ENCODE measurements around the gene ZDHHC19.
"Not testable (repeated sequence)": the region's sequence is repeated elsewhere in the genome, so short reads cannot be mapped to it uniquely, and the experiment has no call there.

ZDHHC19 gene

DNA sequence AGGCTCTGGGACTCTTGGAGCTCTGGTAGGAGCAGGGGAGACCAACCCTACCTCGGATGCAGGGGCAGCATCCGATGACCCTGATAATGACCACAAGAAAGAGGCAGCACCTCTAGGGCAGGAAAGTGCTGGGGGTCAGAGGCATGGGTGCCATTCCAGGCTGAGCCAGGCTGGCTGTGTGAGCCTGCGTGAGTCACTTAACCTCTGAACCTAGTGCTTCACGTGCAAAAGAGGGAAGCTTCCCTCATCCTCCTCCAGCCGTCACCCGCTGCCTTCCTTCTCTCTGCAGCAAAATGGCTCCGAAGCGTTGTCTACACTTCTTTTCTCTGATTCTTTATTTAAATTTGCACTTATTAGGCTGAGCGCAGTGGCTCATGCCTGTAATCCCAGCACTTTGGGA lies 35.5 kb downstream of the ZDHHC19 start:
- no peak for DNase-seq

DNA sequence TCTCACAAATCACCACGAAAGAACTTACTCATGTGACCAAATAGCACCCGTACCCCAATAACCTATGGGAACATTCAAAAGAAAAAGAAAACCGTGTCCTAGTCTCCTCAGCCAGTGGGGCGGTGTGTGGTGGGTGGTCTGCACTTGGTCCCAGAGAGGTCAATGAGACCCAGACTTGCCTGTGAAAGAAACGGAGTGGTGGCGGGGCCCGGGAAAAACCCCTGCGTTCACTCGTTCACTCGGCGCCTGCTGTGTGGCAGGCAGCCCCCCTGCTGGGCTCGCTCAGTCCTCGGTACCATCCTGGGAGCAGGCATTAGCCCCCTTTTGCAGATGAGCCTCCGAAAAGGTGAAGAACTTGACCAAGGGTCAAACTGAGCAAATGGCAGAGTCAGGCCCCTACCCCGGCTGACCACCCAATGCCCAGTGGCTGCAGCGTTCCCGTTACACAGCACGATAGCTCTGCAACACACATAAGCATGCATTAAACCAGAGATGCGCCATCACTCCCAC lies 36.0 kb downstream of the ZDHHC19 start:
- DNase-seq, result no peak

DNA sequence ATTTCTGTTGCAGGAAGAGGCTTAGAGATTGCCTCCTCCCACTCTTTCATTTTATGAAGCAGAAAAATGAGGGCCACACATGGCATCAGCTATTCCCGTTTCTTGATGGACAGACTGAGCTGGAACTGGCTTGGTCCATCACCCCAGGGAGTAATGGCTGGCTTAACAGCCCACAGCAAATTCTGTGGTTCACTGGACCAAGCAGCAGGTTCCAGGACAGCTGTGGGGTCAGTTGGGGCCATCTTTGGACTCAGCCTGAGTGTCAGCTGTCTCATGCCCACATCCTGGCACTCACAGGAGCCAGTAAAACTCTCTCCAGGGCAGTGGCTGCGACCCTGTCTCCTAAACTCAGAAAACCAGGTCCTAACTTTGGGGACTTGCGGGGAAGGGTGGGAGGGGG lies 36.5 kb downstream of the ZDHHC19 start:
- no peak for DNase-seq

DNA sequence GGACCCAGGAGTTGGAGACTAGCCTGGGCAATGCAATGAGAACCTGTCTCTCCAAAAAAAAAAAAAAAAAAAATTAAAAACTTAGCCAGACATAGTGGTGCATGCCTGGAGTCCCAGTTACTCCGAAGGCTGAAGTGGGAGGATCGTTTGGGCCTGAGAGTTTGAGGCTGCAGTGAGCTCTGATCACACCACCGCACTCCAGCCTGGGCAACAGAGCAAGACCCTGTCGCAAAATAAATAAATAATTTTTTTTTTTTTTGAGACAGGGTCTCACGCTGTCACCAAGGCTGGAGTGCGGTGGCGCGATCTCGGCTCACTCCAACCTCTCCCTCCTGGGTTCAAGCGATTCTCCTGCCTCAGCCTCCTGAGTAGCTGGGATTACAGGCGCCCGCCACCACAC lies 40.9 kb downstream of the ZDHHC19 start:
- DNase-seq, result not testable (repeated sequence)

DNA sequence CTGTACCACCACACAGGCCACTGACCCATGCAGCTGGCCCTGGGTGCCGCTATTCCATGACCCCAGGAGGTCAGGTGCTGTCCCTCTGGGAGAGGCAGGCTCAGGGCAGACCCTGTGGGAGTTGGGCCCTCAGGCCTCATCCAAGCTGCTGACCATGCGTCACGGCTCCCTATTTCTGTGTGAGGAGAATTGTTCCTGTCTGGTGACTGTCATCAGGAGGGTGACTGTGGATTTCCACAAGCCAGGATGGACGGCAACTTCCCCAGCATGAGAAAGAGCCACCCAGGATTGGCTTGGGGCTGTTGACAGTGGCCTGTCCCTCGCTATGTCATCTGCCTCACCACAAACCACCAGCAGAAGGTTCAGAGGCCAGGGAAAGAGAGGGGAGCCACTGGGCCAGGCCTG lies 41.4 kb downstream of the ZDHHC19 start:
- DNase-seq, result no peak

DNA sequence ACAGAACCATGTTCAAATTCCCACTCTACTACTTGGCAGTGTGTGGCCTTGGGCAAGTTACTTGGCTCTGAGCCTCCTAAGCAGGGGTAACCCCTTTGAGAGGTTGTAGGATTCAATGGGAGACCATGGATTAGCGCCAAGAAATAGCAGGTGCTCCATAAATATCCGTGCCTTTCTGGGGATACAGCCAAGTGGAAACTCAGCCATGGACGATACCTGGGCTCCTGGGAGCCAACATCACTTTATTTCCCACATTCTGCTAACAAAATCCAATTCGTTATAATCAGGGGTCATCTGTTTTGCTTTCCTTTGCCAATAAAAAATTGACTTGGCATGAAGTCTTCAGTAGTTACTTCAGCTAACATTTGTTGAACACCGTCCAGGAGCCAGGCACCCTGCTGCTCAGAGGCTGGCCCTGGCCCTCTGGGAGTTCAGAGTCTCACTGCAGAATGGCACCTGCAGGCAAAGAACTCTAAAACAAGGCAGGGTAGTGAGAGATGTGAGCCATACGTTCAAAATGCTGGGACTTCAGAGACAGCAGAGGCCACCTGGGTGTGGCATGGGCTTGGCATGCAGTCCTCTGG lies 42.3 kb downstream of the ZDHHC19 start:
- DNase-seq, result no peak

DNA sequence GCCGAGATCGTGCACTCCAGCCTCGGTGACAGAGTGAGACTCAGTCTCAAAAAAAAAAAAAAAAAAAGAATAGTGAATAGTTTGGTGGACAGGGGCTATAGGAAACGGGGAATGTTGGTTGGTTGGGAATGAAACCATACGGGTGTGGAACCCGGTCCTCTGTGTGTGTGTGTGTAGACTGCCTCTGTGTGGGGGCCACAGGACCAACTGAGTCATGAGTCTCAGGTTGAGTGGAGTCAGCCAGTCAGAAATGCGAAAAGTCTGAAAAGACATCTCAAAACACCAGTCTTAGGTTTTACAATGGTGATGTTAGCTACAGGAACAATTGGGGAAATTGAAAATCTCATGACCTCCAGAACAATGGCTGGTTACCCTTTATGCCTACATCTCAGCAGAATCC lies 44.5 kb downstream of the ZDHHC19 start:
- no peak for DNase-seq

DNA sequence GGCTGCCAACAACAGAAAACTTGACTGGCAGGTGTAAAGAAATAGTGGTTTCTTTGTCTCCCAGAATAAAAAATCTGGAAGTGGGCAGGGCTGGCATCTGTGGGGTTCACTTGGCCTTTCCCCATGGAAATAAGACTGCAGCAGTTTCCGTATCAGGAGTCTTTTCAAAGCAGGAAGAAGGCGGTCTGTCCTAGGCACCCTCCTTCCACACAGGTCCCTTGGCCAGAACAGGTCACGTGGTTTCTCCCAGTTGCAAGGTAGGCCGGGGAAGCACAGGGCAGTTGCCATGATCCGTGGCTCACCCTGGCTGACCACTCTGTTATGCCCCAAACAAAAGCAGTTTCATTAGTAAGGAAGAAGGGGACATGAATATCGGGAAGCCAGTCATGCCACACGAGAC lies 45.4 kb downstream of the ZDHHC19 start:
- no peak for DNase-seq

DNA sequence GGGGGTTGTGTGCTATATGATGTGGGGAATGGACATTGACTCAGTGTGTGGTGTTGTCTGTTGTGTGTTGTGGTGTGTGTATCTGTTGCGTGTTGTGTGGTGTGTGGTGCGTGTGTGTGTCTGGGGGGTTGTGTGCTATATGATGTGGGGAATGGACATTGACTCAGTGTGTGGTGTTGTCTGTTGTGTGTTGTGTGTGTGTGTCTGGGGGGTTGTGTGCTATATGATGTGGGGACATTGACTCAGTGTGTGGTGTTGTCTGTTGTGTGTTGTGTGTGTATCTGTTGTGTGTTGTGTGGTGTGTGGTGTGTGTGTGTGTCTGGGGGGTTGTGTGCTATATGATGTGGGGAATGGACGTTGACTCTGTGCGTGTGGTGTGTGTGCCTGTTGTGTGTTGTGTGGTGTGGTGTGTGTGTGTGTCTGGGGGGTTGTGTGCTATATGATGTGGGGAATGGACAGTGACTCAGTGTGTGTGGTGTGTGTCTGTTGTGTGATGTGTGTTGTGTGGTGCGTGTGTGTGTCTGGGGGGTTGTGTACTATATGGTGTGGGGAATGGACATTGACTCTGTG lies 46.1 kb downstream of the ZDHHC19 start:
- DNase-seq, result not testable (repeated sequence)

DNA sequence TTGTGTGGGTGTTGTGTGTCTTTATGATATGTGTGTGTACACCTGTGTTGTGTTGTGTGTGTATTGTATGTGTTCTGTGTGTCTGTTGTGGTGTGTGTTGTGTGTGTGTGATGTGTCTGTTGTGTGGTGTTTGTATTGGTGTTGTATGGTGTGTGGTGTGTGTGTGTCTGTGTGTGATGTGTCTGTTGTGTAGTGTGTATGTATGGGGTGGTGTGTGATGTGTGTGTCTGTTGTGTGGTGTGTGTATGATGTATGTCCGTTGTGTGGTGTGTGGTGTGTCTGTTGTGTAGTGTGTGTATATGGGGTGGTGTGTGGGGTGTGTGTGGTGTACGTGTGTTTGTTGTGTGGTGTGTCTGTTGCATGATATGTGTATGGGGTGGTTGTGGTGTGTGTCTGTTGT lies 46.6 kb downstream of the ZDHHC19 start:
- DNase-seq, result no peak

DNA sequence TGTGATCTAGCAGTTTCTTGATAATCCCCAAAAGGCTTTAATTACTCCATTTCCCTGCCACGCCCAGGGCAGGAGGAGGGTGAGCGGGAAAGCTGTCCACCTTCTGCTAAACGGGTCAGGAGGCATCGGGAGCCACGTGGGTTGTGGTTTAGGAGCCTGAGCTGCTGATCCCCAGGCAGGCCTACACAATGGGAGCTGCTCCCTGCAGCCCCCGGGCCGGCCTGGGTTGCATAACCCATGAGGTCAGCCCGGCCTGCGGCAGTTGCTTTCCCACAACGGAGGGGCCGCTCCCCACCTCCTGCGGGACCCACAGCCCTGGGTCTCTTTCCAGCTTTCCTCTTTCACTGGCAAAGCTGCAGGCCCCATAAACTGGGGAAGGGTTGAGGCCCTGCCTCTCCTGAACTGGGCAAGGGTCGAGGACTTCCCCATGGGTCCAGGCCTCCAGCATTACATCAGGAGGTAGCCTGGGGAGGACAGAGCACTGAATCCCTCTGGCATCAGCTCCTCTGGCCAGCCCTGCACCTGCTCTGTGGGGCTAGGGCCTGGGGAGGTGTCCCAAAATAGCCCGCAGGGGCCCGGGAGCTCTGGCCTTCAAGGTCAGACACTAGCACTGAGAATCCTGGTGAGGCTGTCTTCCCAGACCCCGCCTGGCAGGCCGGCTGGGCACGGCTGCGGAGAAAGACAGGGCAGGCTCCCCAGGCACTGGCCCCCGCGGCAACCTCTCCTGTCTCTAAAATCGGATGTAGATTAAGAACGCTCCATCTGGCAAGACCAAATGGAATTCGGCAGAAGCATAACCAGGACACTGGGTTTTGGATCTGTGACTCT lies 47.3 kb downstream of the ZDHHC19 start:
- DNase-seq, result no peak

DNA sequence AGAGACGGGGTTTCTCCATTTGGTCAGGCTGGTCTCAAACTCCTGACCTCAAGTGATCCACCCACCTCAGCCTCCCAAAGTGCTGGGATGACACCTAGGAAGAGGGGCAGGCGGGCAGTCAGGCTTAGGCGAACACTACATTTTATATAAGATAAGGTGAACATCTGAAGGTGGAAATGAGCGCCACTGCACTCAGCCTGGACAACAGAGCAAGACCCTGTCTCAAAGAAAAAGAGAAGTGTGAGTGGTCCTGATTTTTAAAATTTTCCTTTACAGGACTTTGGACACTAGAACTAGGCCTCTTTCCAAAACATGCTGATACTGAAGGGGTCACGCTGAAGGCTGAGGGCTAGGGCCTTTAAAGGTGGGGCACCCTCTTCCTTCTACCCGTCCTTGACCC lies 48.0 kb downstream of the ZDHHC19 start:
- no peak for DNase-seq

DNA sequence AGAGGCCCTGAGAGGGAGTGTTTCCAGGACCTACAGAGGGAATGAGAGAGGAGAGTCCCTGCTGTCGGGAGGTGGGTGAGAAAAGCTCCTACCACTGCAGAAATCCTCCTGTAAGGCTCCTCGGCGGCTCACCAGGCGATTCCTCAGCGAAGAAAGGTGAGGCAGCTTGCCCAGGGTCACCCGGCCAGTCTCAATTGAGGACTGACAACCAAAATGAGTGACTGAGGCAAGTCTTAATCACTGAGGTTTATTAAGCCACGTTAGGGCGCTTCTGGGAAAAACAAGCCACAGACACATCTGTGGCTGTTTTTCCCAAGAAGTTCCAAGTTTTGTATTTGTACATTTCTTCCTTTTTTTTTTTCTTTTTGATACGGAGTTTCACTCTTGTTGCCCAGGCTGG lies 48.5 kb downstream of the ZDHHC19 start:
- DNase-seq, result no peak

DNA sequence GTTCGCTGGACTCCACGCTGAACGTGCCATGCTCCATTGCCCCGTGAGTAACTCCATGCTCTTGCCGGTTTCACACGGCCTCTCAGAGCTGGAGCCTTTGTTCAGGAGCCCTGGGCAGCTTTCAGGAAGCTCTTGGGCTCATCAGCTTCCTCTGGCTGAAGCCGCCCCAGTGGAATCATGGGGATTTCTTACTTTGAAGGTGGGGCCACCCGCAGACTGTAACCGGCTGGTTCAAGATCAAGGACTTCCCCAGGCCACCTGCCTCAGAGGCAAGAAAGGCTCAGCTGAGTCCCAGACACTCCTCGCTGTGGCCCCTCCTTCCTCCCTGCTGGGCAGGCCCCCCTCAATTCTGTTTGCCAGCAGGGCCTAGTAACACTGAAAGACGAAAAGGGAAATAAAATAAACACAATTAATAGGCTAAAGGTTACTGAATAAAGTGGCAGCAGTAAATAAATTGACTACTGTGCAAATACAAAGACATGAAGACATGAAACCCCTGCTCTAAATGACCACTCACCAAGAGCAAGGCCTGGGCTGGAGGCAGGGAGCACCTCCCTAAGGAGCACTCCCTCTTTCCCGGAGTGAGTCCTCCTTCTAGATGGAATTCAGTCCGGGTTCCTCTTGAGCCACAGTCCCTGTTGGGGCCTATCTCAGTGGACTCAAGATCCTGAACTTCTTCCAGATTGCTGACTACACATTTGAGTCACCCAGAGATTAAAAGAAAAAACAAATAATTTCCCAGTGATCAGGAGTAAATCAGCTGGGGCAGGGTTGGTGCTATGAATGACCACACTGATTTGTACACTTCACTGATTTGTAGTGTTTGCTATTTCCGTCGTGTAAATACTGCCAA lies 51.0 kb downstream of the ZDHHC19 start:
- peak; percentile 66 for DNase-seq

DNA sequence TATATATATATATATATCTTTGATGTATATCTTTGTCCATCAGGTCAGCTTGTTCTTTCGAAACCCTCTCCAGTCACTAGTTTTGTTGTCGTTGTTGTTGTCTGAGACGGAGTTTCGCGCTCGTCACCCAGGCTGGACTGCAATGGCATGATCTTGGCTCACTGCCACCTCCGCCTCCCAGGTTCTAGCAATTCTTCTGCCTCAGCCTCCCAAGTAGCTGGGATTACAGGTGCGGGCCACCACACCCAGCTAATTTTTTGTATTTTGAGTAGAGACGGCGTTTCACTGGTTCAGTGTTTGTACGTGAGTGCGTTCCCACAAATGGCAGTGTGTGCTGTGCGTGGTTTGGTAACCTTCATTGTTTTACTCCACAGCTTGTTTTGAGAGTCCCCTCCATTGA lies 51.7 kb downstream of the ZDHHC19 start:
- DNase-seq, result no peak

DNA sequence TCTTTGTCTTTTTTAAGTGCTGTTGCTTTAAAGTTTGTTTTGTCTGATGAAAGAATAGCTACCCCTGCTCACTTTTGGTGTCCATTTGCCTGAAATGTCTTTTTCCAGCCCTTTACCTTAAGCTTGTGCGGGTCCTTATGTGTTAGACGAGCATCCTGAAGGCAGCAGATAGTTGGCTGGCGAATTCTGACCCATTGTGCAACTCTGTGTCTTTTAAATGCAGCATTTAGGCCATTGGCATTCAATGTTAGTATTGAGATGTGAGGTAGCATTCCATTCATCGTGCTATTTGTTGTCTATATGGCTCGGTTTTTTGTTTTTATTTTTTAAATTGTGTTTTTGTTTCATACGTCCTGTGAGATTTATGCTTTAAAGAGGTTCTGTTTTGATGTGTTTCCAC lies 55.0 kb downstream of the ZDHHC19 start:
- no peak for DNase-seq

DNA sequence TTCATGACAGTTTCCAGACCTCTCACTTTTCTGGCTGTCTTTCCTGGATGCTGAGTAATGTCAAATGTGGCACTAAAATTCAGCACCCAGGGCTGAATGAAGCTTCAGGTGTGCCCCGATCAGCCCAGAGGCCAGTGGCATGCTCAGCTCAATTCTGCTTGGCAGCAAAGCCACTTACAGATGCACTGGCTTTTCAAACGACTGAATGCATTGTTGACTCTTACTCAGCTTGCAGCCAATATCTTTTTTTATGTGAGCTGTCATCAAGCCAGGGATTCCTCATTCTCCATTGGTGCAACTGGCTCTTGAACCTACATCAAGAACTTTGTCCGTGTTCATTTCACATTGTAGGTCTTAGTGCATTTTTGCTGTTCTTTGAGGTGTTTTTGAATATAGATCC lies 60.7 kb downstream of the ZDHHC19 start:
- DNase-seq, result no peak

DNA sequence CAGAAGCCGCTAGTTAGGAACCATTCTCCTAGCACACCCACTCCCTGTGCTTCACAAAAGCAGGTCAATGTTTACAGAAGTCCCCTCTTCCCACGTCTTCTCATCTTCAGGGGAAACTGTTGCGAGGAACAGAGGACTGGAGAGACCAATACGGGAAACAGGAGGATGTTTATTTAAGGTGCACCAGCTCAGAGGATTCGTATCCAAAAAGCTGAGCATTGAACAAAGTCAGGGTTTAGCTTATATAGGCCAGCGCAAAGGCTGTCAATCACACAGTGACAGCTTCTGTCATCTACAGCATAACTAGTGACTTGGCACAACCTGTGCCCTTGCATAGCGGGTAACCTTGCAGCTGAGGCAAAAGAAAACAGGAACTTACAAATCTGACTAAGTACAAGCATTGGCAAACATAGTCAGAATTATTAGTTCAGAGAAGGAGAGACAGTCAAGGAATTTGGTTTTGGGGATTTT lies 61.3 kb downstream of the ZDHHC19 start:
- no peak for DNase-seq

DNA sequence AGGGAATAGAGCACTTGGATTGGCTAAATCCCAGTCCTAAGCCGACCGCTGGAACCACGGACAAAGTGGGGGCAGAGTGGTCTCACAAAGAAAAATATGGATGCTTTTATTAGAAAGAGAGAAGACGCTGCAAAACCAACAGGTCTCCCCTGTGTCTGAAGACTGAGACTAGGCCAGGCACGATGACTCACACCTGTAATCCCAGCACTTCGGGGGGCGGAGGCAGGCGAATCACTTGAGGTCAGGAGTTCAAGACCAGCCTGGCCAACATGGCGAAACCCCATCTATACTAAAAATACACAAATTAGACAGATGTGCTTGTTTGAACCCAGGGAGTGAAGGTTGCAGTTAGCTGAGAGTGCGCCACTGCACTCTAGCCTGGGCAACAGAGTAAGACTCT lies 61.8 kb downstream of the ZDHHC19 start:
- no peak for DNase-seq

Measured in NCI-H226 (cell line).